Measurements from ENCODE around the gene PTPRE.

Gene PTPRE

DNA sequence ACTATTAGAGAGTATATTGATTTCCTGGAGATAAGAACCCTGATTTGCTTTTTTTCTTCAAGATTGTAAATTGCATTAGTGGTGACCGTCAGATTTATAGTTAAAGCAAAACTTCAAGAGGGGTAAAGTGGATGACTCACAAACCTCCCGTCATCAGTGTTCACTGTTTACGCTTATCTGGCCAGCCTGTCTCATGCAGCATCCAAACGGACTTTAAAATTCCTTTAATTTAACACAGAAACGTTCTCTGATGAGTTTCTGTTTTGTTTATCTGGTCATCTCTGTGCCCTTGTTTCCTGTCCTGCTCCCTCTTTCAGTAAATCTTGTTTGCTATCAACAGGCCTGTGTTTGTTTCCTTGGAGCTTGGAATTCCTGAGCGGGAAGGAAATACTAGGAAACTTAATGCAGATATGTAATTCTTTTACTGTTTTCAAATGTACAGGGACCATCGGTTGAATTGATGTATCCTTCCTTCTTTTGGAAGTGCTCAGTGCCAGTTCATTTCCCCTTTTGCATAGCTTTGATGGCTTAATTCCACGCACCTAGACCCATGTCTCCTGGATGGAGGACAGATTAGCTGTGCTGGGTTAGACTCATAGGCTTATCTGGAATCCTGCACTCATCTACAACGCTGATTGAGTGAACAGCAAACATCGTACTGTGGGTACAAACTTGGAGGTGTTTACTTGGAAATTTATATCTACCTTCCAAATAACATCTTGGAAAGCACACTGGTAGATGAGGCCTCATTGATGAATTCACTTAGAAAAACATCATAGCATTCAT, 21.3 kb downstream of the PTPRE start:
- DNase-seq: no peak

DNA sequence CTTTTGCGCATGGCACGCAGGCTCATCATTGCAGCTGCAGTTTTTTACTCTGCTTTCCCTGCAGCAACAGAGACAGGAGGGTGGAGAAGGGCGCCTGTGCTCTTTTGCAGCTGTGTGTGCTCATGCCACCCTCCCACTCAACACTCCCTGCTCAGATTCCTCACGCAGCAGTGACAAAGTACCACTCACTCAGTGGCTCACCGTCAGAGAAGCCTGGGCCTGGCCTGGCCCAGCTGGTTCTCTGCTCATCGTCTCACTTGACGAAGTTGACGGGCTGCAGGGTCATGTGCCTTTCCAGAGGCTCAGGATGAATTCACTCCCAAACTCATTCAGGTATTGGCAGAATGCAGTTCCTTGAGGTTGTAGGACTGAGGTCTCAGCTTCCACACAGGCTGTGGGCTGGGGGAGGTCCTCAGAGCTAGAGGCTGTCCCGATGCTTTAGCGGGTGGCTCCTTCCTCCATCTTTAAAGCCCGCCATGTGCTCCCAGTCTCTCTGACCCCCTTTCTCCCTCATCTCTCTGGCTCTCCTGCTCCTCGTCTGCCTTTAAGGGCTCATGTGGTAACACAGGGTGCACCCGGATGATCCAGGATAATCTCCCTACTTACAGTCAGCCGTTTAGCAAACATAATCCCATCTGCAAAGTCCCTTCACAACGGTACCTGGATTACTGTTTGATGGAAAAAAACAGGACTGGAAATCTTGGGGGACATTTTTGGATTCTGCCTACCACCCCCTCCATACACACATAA, 25.8 kb downstream of the PTPRE start:
- no peak for DNase-seq

DNA sequence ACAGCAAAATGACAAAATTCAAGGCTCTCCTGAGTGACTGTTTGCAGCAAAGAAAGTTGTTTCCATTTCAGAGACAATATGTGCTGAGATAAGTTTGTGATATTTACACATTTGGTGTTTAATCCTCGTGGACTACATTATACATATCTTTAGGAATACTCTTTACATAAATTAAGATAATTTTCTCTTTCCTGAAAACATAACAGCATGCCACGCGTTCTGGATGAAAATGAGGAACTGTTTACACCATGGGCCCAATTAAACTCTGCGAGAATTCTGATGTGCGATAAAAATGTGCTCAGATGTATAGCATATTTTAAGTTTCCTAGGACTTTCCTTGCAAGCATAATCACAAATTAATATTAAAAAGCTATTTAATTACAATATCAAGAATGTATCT, 26.4 kb downstream of the PTPRE start:
- no peak for DNase-seq

DNA sequence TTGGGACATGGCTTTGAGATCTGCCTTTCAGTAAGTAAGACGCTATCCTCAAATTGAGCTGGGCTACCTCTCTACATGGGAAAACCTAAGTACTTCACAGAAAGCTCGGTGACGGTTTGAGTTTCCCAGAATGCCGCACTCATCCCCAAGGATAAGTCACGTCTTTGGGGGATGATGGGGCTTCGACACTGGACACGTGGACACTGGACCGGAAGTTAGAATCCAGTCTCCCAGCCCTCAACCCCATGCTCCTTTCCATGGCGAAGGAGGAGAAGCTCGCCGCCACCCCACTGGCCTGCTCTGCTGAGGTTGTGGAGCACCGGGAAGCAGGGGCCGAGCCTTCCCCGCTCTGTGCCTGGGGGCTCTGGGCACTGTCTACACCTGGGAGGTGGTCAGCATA, 27.5 kb downstream of the PTPRE start:
- DNase-seq: no peak

DNA sequence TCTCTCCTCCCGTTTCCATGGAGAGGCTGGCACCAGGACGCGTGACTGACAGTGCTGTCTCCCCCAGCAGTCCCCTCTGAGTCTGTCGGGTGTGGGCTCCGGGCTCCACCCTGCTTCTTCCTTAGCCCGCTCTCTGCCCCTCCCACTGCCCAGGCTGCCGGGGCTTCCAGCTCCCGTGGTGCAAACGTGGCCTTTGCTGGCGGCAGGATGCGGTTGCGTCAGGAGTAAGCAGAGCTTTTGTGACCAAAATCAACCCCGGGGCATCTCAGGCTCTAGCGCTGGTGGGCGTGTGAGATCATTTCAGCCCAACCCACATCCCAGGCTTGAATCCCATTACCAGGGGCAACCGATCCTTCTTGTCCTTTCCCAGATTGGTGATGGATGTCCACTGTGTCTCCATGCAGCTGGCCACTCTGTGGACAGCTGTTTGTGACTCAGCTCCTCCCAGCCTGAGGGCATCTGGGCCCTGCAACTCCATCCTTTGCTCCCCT, 28.2 kb downstream of the PTPRE start:
- DNase-seq: no peak

DNA sequence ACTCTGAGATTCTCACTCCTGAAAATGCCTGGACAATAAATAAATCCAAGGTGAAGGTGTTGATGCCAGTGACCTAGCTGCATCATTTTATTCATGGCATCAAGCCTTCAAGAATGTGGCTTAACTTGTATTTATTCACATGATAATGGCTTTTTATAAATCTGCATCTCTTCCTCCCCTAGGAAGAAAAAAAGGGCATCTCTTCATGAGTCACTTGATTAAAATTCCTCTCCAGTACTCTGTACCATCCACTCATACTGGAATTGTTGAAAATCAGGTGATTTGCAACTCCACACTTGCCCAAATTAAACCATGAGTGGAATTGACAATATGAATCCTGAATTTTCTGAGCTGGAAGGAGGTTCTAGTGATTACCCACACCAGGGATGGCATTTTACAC, 30.2 kb downstream of the PTPRE start:
- no peak for DNase-seq

DNA sequence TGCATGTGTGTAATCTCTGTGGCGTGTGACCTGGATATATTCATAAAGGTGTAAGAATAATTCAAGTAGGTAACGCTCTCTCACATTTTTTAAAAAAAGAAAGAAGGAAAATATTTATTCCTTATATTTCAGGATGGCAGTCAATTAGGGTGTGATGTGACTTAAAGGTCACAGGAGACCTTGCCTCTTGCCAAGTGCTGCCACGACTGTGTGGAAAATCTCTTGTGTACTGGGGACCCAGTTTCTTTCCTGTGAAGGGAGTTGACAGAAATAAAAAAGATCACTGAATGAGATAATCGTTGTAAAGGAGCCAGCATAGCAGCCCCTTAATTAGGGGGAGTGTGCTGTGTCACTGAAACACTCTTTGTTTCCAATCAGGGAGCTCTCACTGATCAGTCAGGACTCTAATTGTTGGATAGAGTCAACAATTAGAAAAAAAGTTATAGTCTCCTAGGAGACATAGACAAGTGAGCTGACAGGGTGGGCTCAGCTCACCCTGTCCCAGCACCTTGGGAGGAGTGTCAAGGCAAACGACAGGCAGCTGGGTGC, 31.1 kb downstream of the PTPRE start:
- DNase-seq: no peak

DNA sequence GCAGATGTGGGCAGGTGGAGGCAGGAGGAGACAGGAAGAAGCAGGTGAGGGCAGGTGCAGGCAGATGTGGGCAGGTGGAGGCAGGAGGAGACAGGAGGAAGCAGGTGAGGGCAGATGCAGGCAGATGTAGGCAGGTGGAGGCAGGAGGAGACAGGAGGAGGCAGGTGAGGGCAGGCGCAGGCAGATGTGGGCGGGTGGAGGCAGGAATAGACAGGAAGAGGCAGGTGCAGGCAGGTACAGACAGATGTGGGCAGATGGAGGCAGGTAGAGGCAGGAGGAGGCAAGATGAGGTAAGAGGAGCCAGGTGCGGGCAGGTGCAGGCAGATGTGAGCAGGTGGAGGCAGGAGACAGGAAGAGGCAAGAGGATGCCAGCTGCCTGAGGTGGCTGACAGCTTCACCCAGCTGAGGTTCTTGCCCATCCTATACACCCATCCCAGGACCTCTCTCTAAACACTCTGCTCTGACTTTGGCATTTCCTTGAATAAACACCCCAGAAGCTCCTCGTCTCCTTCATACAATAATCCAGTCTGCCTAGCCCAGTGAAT, 33.0 kb downstream of the PTPRE start:
- no peak for DNase-seq

DNA sequence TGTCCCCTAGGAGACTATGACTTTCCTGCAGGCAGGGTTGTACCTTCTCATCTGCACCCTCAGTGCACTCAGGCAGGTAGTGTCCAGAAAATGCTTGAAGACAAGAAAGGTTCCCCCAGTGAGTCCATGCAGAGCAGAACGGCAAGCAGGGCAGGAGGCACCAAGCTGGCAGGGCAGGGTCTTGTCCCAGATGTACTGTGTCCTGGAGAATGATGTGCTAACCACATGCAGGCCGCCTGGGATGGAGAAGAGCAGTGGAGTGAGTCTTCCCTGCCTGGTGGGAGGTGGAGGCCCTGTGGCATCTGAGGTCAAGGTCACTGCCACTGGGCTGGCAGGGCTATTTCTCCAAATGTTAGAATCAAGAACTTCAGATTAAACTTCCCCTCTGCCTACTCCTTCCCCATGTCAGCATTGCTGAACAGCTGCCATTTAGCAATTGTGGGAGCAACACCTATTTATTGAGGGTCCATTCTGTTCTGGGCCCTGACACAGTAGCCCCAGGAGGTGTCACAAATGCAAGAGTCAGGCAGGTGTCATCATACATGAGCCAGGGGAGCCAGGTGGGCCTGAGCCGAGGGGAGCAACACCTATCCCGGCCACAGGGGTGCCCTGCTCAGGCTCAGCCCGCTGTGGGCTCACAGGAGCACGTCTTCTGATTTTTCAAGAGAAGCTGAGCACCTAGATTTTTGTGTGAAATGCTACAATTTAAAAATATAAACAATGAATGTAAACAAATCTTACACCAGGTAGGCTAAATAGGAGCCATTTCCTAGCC, 34.1 kb downstream of the PTPRE start:
- DNase-seq: no peak

DNA sequence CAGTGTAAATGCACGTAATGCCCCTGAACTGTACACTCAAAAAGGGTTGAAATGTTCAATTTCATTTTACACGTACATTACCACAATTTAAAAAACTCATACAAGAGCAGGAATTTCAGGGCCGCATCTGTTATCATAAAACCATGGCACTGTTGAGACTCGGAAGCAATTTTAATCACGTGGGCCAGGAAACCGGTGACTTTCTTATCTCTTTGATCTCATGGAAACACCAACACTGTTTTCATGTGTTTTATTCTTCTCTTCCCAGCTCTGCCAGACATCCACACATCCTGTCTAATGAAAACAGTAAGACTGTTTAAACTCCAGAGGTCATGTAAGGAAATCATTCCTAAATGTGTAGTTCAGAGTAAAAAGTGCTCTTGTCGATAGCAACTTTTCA, 35.9 kb downstream of the PTPRE start:
- no peak for DNase-seq

DNA sequence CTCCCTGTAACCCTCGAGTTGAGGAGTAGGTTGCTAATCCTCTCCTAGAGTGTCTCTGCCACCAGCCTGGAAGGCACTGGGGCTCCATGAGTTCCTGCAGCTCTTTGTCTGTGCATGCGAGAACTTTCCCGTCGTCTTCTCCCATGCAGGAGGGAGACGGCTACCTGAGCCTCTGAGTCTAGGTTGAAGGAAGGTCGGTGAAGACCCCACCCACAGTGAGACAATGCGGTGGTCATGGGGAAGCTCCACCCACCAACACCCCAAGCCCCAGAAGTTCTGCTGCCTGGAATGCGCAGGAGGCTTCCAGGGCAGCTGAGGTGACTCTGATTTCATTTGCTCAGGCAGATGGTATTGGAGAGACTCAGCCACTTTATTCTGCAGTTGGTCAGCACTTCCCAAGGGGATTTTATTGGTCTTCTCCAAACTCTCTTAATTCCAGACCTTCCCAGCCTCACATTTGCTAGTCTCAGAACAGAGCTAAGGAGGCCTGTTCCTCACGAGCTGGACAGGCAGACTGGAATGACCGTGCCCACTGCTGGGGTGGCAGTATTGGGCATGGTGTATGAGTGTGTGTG, 36.5 kb downstream of the PTPRE start:
- no peak for DNase-seq

DNA sequence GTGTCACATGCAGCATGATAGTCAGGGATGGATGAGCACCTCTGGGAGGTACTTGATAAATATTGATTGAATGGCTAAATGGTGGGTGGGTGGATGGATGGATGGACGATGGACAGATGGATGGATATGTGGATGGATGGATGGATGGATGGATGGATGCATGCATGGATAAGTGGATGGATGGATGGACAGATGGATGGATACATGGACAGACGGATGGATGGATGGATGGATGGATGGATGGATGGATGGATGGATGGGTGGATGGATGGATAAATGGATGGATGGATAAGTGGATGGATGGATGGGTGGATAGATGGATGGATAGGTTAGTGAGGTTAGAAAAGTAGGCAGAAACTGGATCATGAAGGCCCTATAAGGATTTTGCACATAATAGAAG, 37.4 kb downstream of the PTPRE start:
- no peak for DNase-seq

DNA sequence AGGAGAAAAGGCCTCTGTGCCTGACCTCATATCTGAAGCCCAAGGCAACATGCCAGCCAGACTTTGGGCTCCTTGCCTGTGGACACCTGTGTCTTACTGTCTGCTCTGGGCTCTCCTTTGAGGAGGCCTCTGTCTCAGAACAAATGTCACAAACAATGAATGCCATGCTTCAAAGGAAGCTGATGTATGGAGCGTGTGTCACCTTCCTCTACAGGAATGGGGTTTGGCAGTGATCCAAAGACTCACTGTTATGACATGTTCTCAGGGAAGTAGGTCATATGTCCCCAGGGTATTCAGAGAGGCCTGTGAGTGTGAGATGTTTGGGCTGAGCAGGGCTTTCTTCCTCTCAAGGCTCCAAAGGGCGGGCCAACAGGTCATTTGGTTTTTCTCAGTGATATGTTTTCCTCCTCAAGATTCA, 38.4 kb downstream of the PTPRE start:
- no peak for DNase-seq

DNA sequence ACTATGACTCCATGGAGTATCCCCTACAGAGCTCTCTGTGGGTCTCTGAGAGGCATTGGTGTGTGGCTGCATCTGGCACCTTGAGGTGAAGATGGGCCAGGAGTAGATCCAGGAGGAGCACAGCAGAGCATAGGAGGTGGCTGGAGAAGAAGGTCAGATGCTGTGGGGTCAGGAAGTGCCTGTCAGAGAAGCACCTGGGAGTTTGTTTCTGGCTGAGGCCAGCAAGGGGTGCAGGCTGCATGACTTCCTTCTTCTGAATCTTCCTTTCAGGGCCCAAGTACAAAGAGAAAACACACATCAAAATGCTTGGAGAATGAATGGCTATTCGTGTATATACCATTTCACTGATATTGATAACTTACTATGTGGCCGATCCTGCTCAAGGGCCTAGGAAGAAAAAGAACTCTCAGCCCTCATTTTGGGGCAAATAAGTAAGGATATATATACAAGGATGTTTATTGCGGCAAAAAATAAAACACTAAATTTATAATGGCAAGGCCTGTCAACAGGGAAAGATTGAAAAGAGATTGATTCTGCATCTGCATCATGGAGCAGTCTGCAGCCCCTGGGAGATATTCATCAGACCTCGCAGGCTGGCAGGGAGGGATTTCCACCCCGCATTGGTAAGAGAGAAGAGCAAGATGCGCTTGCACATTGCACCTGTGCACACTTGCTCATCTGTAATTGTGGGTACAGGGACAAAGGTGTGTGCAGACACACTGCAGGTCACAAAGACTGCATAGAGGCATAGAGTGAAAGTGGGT, 39.2 kb downstream of the PTPRE start:
- no peak for DNase-seq

DNA sequence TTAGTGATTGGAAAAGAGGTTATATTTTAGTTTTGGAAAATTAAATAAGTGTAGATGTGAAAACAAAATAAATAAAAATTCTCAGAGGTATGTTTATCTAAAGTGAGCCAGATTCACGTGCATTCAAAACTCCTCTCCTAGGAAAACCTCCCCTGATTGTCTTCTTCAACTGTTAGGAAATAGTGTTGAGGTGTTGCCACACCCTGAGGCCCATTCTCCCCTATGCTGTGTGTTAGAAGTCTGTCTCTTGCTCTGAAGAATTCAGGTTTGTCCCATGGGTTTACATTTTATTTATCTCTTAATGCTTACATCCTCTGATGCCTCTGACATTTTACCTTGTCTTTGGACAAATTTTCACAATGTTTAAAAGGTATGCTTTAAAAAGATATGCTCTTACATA, 40.3 kb downstream of the PTPRE start:
- no peak for DNase-seq

DNA sequence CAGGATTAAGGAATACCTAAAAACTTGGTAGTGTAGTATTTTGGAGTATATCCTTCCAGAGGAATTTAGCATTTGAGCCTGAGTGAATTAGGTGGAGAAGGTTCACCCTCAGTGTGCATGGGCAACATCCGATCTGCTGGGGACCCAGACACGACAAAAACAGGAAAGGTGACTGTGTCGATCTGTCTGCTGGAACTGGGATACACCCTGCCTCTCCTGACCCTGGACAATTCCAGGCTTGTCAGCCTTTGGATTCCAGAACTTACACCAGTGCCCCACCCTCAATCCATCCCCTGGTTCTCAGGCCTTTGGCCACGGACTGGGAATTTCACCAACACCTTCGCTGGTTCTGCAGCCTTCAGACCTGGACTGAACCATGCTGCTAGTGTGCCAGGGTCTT, 41.9 kb downstream of the PTPRE start:
- DNase-seq: no peak

DNA sequence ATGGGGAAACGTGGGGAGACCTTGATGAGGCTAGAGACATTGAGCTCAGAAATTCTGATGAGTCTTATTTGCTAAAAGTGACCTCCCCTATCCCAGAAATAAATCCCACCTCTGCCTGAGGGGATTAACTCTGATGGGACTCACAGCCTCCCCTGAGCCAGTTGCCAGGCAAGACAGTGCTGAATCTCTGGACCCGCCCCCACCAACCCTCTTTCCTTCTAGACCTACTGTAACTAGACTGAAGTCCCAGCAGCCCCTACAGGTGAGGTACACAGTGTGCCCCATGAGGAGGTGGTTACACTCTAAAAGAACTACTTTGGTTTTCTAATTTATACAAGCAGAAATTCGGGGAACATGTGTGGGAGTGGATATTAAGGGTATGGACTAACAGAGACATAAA, 42.9 kb downstream of the PTPRE start:
- DNase-seq: no peak

DNA sequence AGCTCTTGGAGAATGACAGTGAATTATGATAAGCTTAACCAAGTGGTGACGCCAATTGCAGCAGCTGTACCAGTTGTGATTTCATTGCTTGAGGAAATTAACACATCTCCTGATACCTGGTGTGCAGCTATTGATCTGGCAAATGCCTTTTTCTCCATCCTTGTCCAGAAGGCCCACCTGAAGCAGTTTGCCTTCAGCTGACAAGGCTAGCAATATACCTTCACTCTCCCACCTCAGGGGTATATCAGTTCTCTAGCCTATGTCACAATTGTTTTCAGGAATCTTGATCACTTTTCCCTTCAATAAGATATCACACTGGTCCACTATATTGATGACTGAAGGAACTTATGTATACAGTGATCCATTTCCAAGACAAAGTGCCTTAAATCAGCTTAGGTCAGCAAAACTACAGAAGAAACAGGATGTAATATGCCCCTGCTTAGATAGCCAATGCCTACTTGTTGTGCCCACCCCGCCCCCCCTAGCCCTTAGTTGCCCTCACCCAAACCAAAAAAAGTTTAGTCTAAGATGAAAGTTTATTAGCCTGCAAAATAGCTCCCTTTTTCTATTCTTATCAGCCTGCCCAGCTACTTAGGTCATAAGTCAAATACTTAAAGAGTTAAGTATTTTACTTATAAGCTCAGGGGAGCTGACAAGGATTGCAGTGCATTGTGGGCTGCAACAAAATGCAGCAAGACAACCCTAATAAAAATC, 45.1 kb downstream of the PTPRE start:
- DNase-seq: no peak

DNA sequence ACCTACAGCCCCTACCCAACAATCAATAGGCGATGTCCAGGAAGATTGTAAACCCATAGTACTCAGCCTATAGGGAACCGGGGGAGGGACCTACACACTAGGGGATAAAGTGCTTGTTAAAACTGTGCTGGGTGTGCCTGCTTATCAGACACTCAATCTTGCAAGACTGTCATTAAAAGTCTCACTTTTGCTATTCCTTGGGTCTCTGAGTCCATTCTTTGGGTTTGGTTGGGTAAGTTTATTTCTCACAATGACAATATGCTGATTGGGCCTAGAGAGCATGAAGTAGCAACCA, 45.6 kb downstream of the PTPRE start:
- DNase-seq: no peak

DNA sequence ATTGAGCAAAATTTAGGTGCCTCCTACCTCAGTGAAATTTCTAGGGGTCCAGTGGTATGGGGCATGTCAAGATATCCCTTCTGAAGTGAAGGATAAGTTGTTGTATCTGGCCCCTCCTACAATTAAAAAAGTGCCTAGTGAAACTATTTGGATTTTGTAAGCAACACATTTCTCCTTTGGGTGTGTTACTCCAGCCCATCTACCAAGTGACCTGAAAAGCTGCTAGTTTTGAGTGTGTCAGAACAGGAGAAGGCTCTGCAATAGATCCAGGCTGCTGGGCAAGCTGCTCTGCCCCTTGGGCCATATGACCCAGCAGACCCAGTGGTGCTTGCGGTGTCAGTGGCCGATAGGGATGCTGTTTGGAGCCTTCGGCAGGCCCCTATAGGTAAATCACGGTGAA, 46.0 kb downstream of the PTPRE start:
- no peak for DNase-seq

DNA sequence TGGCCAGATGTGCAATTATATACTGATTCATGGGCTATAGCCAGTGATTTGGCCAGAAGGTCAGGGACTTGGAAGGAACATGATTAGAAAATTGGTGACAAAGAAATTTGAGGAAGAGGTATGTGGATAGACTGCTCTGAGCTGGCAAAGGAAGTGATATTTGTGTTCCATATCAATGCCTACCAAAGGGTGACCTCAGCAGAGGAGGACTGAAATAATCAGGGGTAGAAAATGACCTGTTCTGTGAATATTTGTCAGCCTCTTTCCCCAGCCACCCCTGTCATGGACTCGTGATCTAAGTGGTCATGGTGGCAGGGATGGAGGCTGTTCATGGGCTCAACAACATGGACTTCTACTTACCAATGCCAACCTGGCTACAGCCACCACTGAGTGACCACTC, 47.0 kb downstream of the PTPRE start:
- no peak for DNase-seq

Measured in hematopoietic multipotent progenitor cell treated with erythropoietin and hydrocortisone succinate and interleukin-3 and kit ligand, for 8 days (in vitro differentiated cells).